GM12878 (cell line): ENCODE data around the gene DMP1. TPM values are rescaled to one million over a fixed set of nuclear protein-coding genes. Genes with fewer than 3 reads are reported as not detected.

Experiments used
- ATAC-seq: fragments of 200-7000 bp; cut with Tn5 transposase; 3 replicates; pipeline ENCODE4 v1.9.1; 2020; ENCODE audit warnings: mild to moderate bottlenecking, moderate library complexity
- BruUV-seq: library from RNA; stranded (reverse); fragments of 400-500 nt; replicated peaks from 2 replicates; lab custom pipeline; 2021; lab: Mats Ljungman, UMichigan
- CTCF ChIA-PET: fragments of 300-600 bp; sonication (Branson Sonifier 250); formaldehyde crosslinking; extraction: SDS; loops from one replicate; lab custom pipeline; 2021; ENCODE audit warnings: inconsistent platforms; lab: Yijun Ruan, JAX
- POLR2A ChIA-PET: fragments of 350-600 bp; formaldehyde crosslinking; extraction: SDS; loops from one replicate; lab custom pipeline; 2021; ENCODE audit warnings: inconsistent platforms; lab: Charles Lee
- RAD21 ChIA-PET: fragments of 300-600 bp; sonication (Branson Sonifier 250); formaldehyde crosslinking; loops from one replicate; lab custom pipeline; 2023; ENCODE audit warnings: antibody characterized with exemption; ENCODE audit not compliant: unreplicated experiment; lab: Charles Lee
- SMC1A ChIA-PET: fragments of 300-600 bp; sonication (Branson Sonifier 250); formaldehyde crosslinking; loops from one replicate; lab custom pipeline; 2023; ENCODE audit not compliant: unreplicated experiment, uncharacterized antibody; lab: Charles Lee
- DNase-seq: peaks from one replicate; pipeline ENCODE4 v3.0.0-alpha.2; 2011; ENCODE audit warnings: low read depth, low spot score
- FAIRE-seq: peaks from 3 replicates; lab custom pipeline; 2011; peaks lifted over from hg19 to GRCh38; lab: Jason Lieb, UNC
- H2AFZ ChIP-seq: 2 replicates; pipeline ENCODE4 v1.6.0; 2011; ENCODE audit warnings: low read depth, low read length, control low read depth; ENCODE audit not compliant: control insufficient read depth
- H3K27ac ChIP-seq: 2 replicates; pipeline ENCODE4 v1.5.1; 2011; ENCODE audit warnings: control low read depth; ENCODE audit not compliant: control insufficient read depth, insufficient read depth
- H3K27me3 ChIP-seq, 2 experiments: replicated peaks in 1 of 2; 2 replicates each; pipeline versions ENCODE4 v1.6.0 to v1.6.1; 2011; ENCODE audit warnings: low read length in 1 of 2; ENCODE audit not compliant: control insufficient read depth in 2 of 2, insufficient read depth in 2 of 2
- H3K36me3 ChIP-seq, 2 experiments: 2 replicates each; pipeline ENCODE4 v1.5.1; 2011; ENCODE audit warnings: low read length in 1 of 2; ENCODE audit not compliant: control insufficient read depth in 2 of 2, insufficient read depth in 2 of 2
- H3K4me1 ChIP-seq: 2 replicates; pipeline ENCODE4 v1.6.1; 2011; ENCODE audit warnings: mild to moderate bottlenecking, low read length, moderate library complexity, mixed read lengths; ENCODE audit not compliant: control insufficient read depth, insufficient read depth
- H3K4me2 ChIP-seq: 2 replicates; pipeline ENCODE4 v1.6.0; 2011; ENCODE audit warnings: control low read depth; ENCODE audit not compliant: control insufficient read depth, insufficient read depth
- H3K4me3 ChIP-seq: fragments of 200-600 bp; sonication (generic); 2 replicates; pipeline ENCODE4 v1.5.1; 2016
- H3K79me2 ChIP-seq: 2 replicates; pipeline ENCODE4 v1.6.0; 2011; ENCODE audit warnings: low read length; ENCODE audit not compliant: control insufficient read depth, insufficient read depth
- H3K9ac ChIP-seq: 2 replicates; pipeline ENCODE4 v1.8.0; 2011; ENCODE audit warnings: low read length, control low read depth, mixed read lengths; ENCODE audit not compliant: control insufficient read depth, insufficient read depth
- H3K9me3 ChIP-seq: replicated peaks from 3 replicates; pipeline ENCODE4 v1.5.1; 2011; ENCODE audit warnings: mild to moderate bottlenecking, low read length; ENCODE audit not compliant: control insufficient read depth, insufficient read depth
- H4K20me1 ChIP-seq: 2 replicates; pipeline ENCODE4 v1.6.0; 2011; ENCODE audit not compliant: control insufficient read depth, insufficient read depth
- ATF7 ChIP-seq: fragments of 450-650 bp; IDR thresholded peaks from 2 replicates; pipeline ENCODE4 v1.6.1; 2016; ENCODE audit warnings: low read depth, mild to moderate bottlenecking
- GATAD2B ChIP-seq: fragments of 450-650 bp; conservative IDR thresholded peaks from 2 replicates; pipeline ENCODE4 v1.6.1; 2017; ENCODE audit warnings: low read depth, mild to moderate bottlenecking, moderate library complexity
- IRF4 ChIP-seq: IDR thresholded peaks from 2 replicates; pipeline ENCODE4 v1.6.1; 2011; ENCODE audit warnings: low read depth, low read length
- KAT2A ChIP-seq: conservative IDR thresholded peaks from 2 replicates; pipeline ENCODE4 v1.6.1; 2011; ENCODE audit warnings: low read depth, low read length; ENCODE audit not compliant: control insufficient read depth
- MYC ChIP-seq: IDR thresholded peaks from 2 replicates; pipeline ENCODE4 v1.6.1; 2011; ENCODE audit warnings: mild to moderate bottlenecking, low read length, moderate library complexity, inconsistent platforms; ENCODE audit not compliant: insufficient read depth, insufficient replicate concordance, insufficient read length, severe bottlenecking
- NR2C1 ChIP-seq: fragments of 450-650 bp; IDR thresholded peaks from 2 replicates; pipeline ENCODE4 v1.6.1; 2017; ENCODE audit warnings: antibody characterized with exemption, mild to moderate bottlenecking, moderate library complexity
- NR2F1 ChIP-seq: fragments of 450-650 bp; conservative IDR thresholded peaks from 2 replicates; pipeline ENCODE4 v1.6.1; 2017; ENCODE audit warnings: mild to moderate bottlenecking
- POLR2AphosphoS2 ChIP-seq: IDR thresholded peaks from 2 replicates; pipeline ENCODE4 v1.6.1; 2011; ENCODE audit warnings: low read depth, mild to moderate bottlenecking, low read length, improper control_type of control experiment, moderate library complexity
- RB1 ChIP-seq: fragments of 450-650 bp; formaldehyde crosslinking; IDR thresholded peaks from 2 replicates; pipeline ENCODE4 v1.6.1; 2017; ENCODE audit warnings: mild to moderate bottlenecking, borderline replicate concordance
- RUNX3 ChIP-seq: IDR thresholded peaks from 2 replicates; pipeline ENCODE4 v1.6.1; 2012; ENCODE audit warnings: low read length, inconsistent platforms
- SMAD1 ChIP-seq: fragments of 450-650 bp; IDR thresholded peaks from 2 replicates; pipeline ENCODE4 v1.6.1; 2018; ENCODE audit warnings: mild to moderate bottlenecking, low read depth; ENCODE audit not compliant: partially characterized antibody
- SUZ12 ChIP-seq: fragments of 200-600 bp; sonication (generic); IDR thresholded peaks from one replicate; pipeline ENCODE4 v1.6.1; 2018; ENCODE audit warnings: antibody characterized with exemption, mild to moderate bottlenecking; ENCODE audit not compliant: unreplicated experiment
- ZNF622 ChIP-seq: fragments of 450-650 bp; IDR thresholded peaks from 2 replicates; pipeline ENCODE4 v1.6.1; 2017; ENCODE audit warnings: mild to moderate bottlenecking, inconsistent platforms
- in situ Hi-C: fragments of 300-500 bp; cut with MboI; formaldehyde crosslinking; loops from 9 replicates; pipeline ENCODE4 v1.14.3; 2018; ENCODE audit warnings: mixed read lengths
- intact Hi-C: fragments of 100-400 bp; cut with micrococcal nuclease; formaldehyde crosslinking; loops from one replicate; pipeline ENCODE4 v1.14.2; 2022; ENCODE audit not compliant: unreplicated experiment
- polyA plus RNA-seq, 11 experiments: library from polyadenylated mRNA; depleted of rRNA in 4 of 11; unstranded in 6 of 11; stranded (reverse) in 5 of 11; fragments of >200 nt; fragmentation: Nextera tagmentation in 4 of 11; fragmentation: Illumina TruSeq in 1 of 11; extraction: Ambion mirVana in 4 of 11; extraction: Trizol in 1 of 11; gene quantifications; 1 replicate in 1 of 11; 2 replicates in 10 of 11; pipeline versions ENCODE4 v1.2.1 to v1.2.3, GENCODE V29; 2011 to 2016; ENCODE audit warnings: inconsistent platforms in 2 of 11, missing spikeins in 2 of 11, low read depth in 1 of 11
- total RNA-seq, 4 experiments: library from RNA; depleted of rRNA in 3 of 4; stranded (reverse); fragments of >200 nt in 3 of 4; fragmentation: Illumina TruSeq in 1 of 4; extraction: Trizol in 1 of 4; gene quantifications; 2 replicates each; pipeline versions ENCODE4 v1.2.1 to v1.2.3, GENCODE V29; 2013 to 2021
- TF ChIP-seq, protein P1 (sequence below): fragments of 450-650 bp; IDR thresholded peaks from 2 replicates; pipeline ENCODE4 v1.6.1; 2017; ENCODE audit warnings: low read depth, mild to moderate bottlenecking, moderate library complexity
- TF ChIP-seq, protein P2 (sequence below): fragments of 450-650 bp; conservative IDR thresholded peaks from 2 replicates; pipeline ENCODE4 v1.6.1; 2017; ENCODE audit warnings: mild to moderate bottlenecking, moderate library complexity
- TF ChIP-seq, protein P3 (sequence below): fragments of 450-650 bp; IDR thresholded peaks from 2 replicates; pipeline ENCODE4 v1.6.1; 2016; ENCODE audit warnings: mild to moderate bottlenecking, moderate library complexity, borderline replicate concordance
- TF ChIP-seq, protein P4 (sequence below): IDR thresholded peaks from 2 replicates; pipeline ENCODE4 v1.6.1; 2011; ENCODE audit warnings: low read depth, mild to moderate bottlenecking, low read length, moderate library complexity, borderline replicate concordance; ENCODE audit errors: extremely low read depth

DMP1 gene
- total and polyA plus RNA-seq, 10 of the 15 experiments (the other 5 are each of a cell fraction or from before 2014, with no cell fraction given), result not detected

DNA sequence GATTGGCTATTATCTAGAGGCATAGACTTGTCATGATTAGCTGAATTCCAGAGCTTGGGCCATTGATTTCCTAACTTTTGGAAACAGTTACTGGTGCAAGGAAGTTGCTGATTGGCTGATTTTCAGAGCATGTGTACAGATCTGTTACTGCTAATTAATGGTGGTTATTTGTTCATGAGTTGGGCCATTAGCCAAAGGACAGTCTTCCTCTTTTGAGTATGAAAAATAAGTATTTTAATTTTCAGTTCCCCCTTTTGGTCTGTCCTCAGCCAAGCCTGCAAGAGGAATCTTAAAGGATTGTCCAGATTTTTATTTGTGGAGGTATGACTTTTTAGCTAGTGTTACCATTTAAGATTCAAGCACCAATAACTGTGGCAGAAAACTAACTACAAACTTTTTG lies 48.7 kb upstream of the DMP1 start:
- H3K27ac ChIP-seq, result no peak overlapping the region
- ChIA-PET RAD21 (no interaction called here), CTCF (interaction anchor here (1.0 kb wide), 1 partner anchor 136 kb away, joined by 4 read pairs; no protein-coding TSS in a partner anchor), SMC1A (interaction anchor here (0.7 kb wide), 1 partner anchor 1874 kb away, joined by 3 read pairs; no protein-coding TSS in a partner anchor), POLR2A (no interaction called here)
- FAIRE-seq, result no peak
- in situ Hi-C loops (no loop called here), intact Hi-C loops (no loop called here)
- no peaks in the 10 kb centered on the region for H4K20me1 ChIP-seq
- H3K9me3 ChIP-seq, result no peaks in the 10 kb centered on the region
- H3K79me2 ChIP-seq, result no peaks in the 10 kb centered on the region
- no peak overlapping the region for H3K9ac ChIP-seq
- no peak overlapping the region for H2AFZ ChIP-seq
- no peak overlapping the region for H3K4me3 ChIP-seq
- no peaks in the 10 kb centered on the region for H3K27me3 ChIP-seq
- no peaks in the 10 kb centered on the region for H3K36me3 ChIP-seq
- no peak overlapping the region for H3K4me2 ChIP-seq
- no TSS peak for BruUV-seq
- TF ChIP-seq ZNF622, result no peak
- TF ChIP-seq, protein P1, sequence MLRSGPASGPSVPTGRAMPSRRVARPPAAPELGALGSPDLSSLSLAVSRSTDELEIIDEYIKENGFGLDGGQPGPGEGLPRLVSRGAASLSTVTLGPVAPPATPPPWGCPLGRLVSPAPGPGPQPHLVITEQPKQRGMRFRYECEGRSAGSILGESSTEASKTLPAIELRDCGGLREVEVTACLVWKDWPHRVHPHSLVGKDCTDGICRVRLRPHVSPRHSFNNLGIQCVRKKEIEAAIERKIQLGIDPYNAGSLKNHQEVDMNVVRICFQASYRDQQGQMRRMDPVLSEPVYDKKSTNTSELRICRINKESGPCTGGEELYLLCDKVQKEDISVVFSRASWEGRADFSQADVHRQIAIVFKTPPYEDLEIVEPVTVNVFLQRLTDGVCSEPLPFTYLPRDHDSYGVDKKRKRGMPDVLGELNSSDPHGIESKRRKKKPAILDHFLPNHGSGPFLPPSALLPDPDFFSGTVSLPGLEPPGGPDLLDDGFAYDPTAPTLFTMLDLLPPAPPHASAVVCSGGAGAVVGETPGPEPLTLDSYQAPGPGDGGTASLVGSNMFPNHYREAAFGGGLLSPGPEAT, result no peak
- TF ChIP-seq GATAD2B, result no peak
- TF ChIP-seq, protein P2, sequence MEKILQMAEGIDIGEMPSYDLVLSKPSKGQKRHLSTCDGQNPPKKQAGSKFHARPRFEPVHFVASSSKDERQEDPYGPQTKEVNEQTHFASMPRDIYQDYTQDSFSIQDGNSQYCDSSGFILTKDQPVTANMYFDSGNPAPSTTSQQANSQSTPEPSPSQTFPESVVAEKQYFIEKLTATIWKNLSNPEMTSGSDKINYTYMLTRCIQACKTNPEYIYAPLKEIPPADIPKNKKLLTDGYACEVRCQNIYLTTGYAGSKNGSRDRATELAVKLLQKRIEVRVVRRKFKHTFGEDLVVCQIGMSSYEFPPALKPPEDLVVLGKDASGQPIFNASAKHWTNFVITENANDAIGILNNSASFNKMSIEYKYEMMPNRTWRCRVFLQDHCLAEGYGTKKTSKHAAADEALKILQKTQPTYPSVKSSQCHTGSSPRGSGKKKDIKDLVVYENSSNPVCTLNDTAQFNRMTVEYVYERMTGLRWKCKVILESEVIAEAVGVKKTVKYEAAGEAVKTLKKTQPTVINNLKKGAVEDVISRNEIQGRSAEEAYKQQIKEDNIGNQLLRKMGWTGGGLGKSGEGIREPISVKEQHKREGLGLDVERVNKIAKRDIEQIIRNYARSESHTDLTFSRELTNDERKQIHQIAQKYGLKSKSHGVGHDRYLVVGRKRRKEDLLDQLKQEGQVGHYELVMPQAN, result no peak
- TF ChIP-seq, protein P3, sequence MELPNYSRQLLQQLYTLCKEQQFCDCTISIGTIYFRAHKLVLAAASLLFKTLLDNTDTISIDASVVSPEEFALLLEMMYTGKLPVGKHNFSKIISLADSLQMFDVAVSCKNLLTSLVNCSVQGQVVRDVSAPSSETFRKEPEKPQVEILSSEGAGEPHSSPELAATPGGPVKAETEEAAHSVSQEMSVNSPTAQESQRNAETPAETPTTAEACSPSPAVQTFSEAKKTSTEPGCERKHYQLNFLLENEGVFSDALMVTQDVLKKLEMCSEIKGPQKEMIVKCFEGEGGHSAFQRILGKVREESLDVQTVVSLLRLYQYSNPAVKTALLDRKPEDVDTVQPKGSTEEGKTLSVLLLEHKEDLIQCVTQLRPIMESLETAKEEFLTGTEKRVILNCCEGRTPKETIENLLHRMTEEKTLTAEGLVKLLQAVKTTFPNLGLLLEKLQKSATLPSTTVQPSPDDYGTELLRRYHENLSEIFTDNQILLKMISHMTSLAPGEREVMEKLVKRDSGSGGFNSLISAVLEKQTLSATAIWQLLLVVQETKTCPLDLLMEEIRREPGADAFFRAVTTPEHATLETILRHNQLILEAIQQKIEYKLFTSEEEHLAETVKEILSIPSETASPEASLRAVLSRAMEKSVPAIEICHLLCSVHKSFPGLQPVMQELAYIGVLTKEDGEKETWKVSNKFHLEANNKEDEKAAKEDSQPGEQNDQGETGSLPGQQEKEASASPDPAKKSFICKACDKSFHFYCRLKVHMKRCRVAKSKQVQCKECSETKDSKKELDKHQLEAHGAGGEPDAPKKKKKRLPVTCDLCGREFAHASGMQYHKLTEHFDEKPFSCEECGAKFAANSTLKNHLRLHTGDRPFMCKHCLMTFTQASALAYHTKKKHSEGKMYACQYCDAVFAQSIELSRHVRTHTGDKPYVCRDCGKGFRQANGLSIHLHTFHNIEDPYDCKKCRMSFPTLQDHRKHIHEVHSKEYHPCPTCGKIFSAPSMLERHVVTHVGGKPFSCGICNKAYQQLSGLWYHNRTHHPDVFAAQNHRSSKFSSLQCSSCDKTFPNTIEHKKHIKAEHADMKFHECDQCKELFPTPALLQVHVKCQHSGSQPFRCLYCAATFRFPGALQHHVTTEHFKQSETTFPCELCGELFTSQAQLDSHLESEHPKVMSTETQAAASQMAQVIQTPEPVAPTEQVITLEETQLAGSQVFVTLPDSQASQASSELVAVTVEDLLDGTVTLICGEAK, result no peak
- TF ChIP-seq ATF7, result no peak
- no peak for TF ChIP-seq NR2F1
- TF ChIP-seq RUNX3, result no peak
- no peak for TF ChIP-seq KAT2A
- TF ChIP-seq, protein P4, sequence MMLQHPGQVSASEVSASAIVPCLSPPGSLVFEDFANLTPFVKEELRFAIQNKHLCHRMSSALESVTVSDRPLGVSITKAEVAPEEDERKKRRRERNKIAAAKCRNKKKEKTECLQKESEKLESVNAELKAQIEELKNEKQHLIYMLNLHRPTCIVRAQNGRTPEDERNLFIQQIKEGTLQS, result no peak
- TF ChIP-seq RB1, result no peak
- TF ChIP-seq IRF4, result no peak
- TF ChIP-seq SUZ12, result no peak
- TF ChIP-seq POLR2AphosphoS2, result no peak
- TF ChIP-seq NR2C1, result no peak
- TF ChIP-seq MYC, result no peak
- TF ChIP-seq SMAD1, result no peak
- ATAC-seq, result no peak
- no peaks in the 10 kb centered on the region for H3K4me1 ChIP-seq
- DNase-seq, result no peak
